Smooth muscle cell (in vitro differentiated cells): Measurements from ENCODE around the gene KCNJ6. TPM values are rescaled to one million over a fixed set of nuclear protein-coding genes. Genes with fewer than 3 reads are reported as not detected.

ENCODE experiments used
- DNase-seq: peaks from one replicate; lab custom pipeline; 2025; ENCODE audit not compliant: unreplicated experiment; lab: John Stamatoyannopoulos, UW
- H2AFZ ChIP-seq: fragments of 200-600 bp; sonication (generic); 2 replicates; pipeline ENCODE4 v1.6.0; 2016; ENCODE audit warnings: antibody characterized with exemption, low read depth, mild to moderate bottlenecking
- H3F3A ChIP-seq: fragments of 200-600 bp; sonication (generic); 2 replicates; pipeline ENCODE4 v1.6.0; 2017; ENCODE audit warnings: antibody characterized with exemption, low read depth
- H3K27ac ChIP-seq: fragments of 200-600 bp; sonication (generic); 2 replicates; pipeline ENCODE4 v1.5.1; 2016; ENCODE audit warnings: low read depth, mild to moderate bottlenecking
- H3K27me3 ChIP-seq: fragments of 200-600 bp; sonication (generic); 2 replicates; pipeline ENCODE4 v1.6.1; 2016; ENCODE audit warnings: low read depth, mild to moderate bottlenecking
- H3K36me3 ChIP-seq: fragments of 200-600 bp; sonication (generic); 2 replicates; pipeline ENCODE4 v1.5.1; 2016; ENCODE audit warnings: low read depth
- H3K4me1 ChIP-seq: fragments of 200-600 bp; sonication (generic); 2 replicates; pipeline ENCODE4 v1.5.1; 2016; ENCODE audit warnings: low read depth
- H3K4me2 ChIP-seq: fragments of 200-600 bp; sonication (generic); 2 replicates; pipeline ENCODE4 v1.6.0; 2016; ENCODE audit warnings: mild to moderate bottlenecking
- H3K4me3 ChIP-seq: fragments of 200-600 bp; sonication (generic); 2 replicates; pipeline ENCODE4 v1.5.1; 2016; ENCODE audit warnings: mild to moderate bottlenecking
- H3K79me2 ChIP-seq: fragments of 200-600 bp; sonication (generic); 2 replicates; pipeline ENCODE4 v1.6.0; 2016; ENCODE audit warnings: low read depth, mild to moderate bottlenecking
- H3K9ac ChIP-seq: fragments of 200-600 bp; sonication (generic); 2 replicates; pipeline ENCODE4 v1.6.0; 2016; ENCODE audit warnings: low read depth
- H3K9me3 ChIP-seq: fragments of 200-600 bp; sonication (generic); replicated peaks from 2 replicates; pipeline ENCODE4 v1.5.1; 2016; ENCODE audit warnings: low read depth
- H4K20me1 ChIP-seq: fragments of 200-600 bp; sonication (generic); 2 replicates; pipeline ENCODE4 v1.6.0; 2016; ENCODE audit warnings: low read depth
- WGBS: methylation state at CpG from one replicate; pipeline ENCODE4 v1.1.7; 2016; ENCODE audit warnings: low lambda C conversion rate; 5-methylcytosine and 5-hydroxymethylcytosine counted together
- polyA plus RNA-seq: library from polyadenylated mRNA; unstranded; fragments of >200 nt; fragmentation: Nextera tagmentation; extraction: Ambion mirVana; gene quantifications from 2 replicates; pipeline ENCODE4 v1.2.1, GENCODE V29; 2016
- total RNA-seq: library from RNA; depleted of rRNA; stranded (reverse); fragments of >200 nt; gene quantifications from 2 replicates; pipeline ENCODE4 v1.2.3, GENCODE V29; 2014
- TF ChIP-seq, protein P1 (sequence below): fragments of 200-600 bp; sonication (generic); IDR thresholded peaks from 2 replicates; pipeline ENCODE4 v1.5.1; 2017; ENCODE audit warnings: borderline replicate concordance, mild to moderate bottlenecking, antibody characterized with exemption; ENCODE audit not compliant: insufficient read depth, poor library complexity, severe bottlenecking

Gene KCNJ6
- total and polyA plus RNA-seq, 2 experiments from 2014 or later = 0.15 to 0.27 TPM

GRCh38 chr21:37744551-37744950 lies 171.7 kb downstream of the KCNJ6 start:
- no peaks in the 10 kb centered on the region for H3K27me3 ChIP-seq
- TF ChIP-seq, protein P1, sequence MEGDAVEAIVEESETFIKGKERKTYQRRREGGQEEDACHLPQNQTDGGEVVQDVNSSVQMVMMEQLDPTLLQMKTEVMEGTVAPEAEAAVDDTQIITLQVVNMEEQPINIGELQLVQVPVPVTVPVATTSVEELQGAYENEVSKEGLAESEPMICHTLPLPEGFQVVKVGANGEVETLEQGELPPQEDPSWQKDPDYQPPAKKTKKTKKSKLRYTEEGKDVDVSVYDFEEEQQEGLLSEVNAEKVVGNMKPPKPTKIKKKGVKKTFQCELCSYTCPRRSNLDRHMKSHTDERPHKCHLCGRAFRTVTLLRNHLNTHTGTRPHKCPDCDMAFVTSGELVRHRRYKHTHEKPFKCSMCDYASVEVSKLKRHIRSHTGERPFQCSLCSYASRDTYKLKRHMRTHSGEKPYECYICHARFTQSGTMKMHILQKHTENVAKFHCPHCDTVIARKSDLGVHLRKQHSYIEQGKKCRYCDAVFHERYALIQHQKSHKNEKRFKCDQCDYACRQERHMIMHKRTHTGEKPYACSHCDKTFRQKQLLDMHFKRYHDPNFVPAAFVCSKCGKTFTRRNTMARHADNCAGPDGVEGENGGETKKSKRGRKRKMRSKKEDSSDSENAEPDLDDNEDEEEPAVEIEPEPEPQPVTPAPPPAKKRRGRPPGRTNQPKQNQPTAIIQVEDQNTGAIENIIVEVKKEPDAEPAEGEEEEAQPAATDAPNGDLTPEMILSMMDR = no peak
- H2AFZ ChIP-seq = no peak overlapping the region
- no peak overlapping the region for H3K9ac ChIP-seq
- no peak overlapping the region for H3K4me3 ChIP-seq
- H3K9me3 ChIP-seq = no peaks in the 10 kb centered on the region
- no peaks in the 10 kb centered on the region for H3K4me1 ChIP-seq
- H3K36me3 ChIP-seq = no peaks in the 10 kb centered on the region
- 87% methylated on average over 2 of the region's 2 CpGs for WGBS
- H3K79me2 ChIP-seq = no peaks in the 10 kb centered on the region
- no peak for DNase-seq
- H3K4me2 ChIP-seq = no peak overlapping the region
- no peaks in the 10 kb centered on the region for H3F3A ChIP-seq
- no peaks in the 10 kb centered on the region for H4K20me1 ChIP-seq
- H3K27ac ChIP-seq = no peak overlapping the region

DNA sequence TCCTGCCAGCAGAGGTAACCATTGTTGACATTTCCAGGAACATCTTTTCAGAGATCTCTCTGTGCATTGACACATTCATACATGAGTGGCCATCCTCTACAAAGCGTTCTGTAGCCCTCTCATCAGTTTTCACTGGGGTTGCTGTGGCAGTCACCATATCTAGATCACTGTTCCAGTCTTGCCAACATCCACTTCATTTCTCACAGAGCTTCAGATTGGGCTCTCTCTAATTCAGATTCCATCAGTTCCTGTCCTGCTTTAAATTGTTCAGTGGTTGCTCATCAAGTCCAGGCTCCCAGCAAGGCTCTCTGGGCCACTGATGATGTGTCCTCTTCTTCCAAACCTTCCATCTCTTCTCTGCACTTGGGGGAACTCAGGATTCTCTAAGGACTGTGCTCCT lies 173.7 kb downstream of the KCNJ6 start:
- Histone ChIP-seq H3K9ac (no peak overlapping the region), H2AFZ (no peak overlapping the region), H4K20me1 (no peaks in the 10 kb centered on the region), H3K4me3 (no peak overlapping the region), H3K27ac (no peak overlapping the region), H3K27me3 (no peaks in the 10 kb centered on the region), H3K36me3 (no peaks in the 10 kb centered on the region), H3F3A (no peaks in the 10 kb centered on the region), H3K4me2 (no peak overlapping the region), H3K4me1 (no peaks in the 10 kb centered on the region), H3K9me3 (no peaks in the 10 kb centered on the region), H3K79me2 (no peaks in the 10 kb centered on the region)
- 95% methylated on average over 1 of the region's 1 CpG for WGBS
- TF ChIP-seq, protein P1 = no peak
- no peak for DNase-seq

DNA sequence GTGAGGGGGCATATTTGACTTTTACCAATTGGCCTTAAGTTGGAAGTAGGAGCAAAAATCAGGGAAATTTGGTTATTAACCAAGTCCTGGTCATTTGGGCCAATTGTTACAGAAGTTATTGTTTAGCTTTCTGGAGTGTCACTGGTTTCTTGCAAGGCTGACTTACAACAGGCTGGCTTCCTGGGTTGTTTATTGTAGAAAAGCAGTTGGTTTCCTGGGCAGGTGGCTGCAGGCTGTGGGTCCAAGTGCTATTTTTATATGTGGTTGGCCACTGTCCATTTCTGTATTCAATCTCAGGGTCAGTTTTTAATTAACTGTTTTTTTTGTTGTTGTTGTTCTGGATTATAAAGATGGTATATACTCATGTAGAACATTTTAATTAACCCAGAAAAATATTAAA lies 174.1 kb downstream of the KCNJ6 start:
- Histone ChIP-seq H3K27me3 (no peaks in the 10 kb centered on the region), H3F3A (no peaks in the 10 kb centered on the region), H3K79me2 (no peaks in the 10 kb centered on the region), H2AFZ (no peak overlapping the region), H3K9ac (no peak overlapping the region), H3K4me2 (no peak overlapping the region), H4K20me1 (no peaks in the 10 kb centered on the region), H3K27ac (no peak overlapping the region), H3K4me3 (no peak overlapping the region), H3K36me3 (no peaks in the 10 kb centered on the region), H3K4me1 (no peaks in the 10 kb centered on the region), H3K9me3 (no peaks in the 10 kb centered on the region)
- no peak for DNase-seq
- TF ChIP-seq, protein P1 = no peak

DNA sequence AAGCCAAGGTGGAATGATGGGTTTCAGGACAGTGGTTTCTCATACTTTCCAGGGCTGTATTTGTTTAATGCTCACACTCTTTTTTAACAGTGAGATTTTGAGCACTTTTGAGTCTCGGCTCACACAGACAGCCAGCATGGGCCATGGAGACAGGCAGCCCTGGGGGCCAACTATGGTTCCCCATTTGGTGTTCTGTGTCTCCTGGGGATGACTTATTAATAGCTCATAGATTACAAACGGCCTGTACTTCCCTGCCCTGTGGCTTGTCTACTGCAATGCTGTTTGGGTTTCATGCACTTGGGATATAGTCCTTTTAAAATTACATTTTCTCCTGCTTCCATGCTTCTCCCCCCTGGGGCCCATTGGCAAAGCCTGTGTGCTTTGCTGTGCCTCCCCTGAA lies 178.3 kb downstream of the KCNJ6 start:
- no peak overlapping the region for H2AFZ ChIP-seq
- H3K9me3 ChIP-seq = no peaks in the 10 kb centered on the region
- DNase-seq = no peak
- no peaks in the 10 kb centered on the region for H3K36me3 ChIP-seq
- TF ChIP-seq, protein P1 = no peak
- no peak overlapping the region for H3K27ac ChIP-seq
- H3K4me3 ChIP-seq = no peak overlapping the region
- H3K9ac ChIP-seq = no peak overlapping the region
- H3K27me3 ChIP-seq = peaks cover 6% of the 10 kb centered on the region
- no peaks in the 10 kb centered on the region for H4K20me1 ChIP-seq
- no peaks in the 10 kb centered on the region for H3F3A ChIP-seq
- 70% methylated on average over 2 of the region's 2 CpGs for WGBS
- no peaks in the 10 kb centered on the region for H3K4me1 ChIP-seq
- no peaks in the 10 kb centered on the region for H3K79me2 ChIP-seq
- no peak overlapping the region for H3K4me2 ChIP-seq
